Stimulated activated CD4-positive, alpha-beta T cell treated with anti-CD3 and anti-CD28 coated beads, Interleukin-2, amount 100 ng/mL, for 24 hours (primary cell): ENCODE measurements around the gene JPH3.

Source experiments
- DNase-seq, 2 donors: peaks; one replicate each; pipeline ENCODE4 v3.0.0-alpha.2; 2020

The JPH3 gene

GRCh38 chr16:87684106-87684677 is 81.9 kb downstream of the JPH3 start:
- DNase-seq: no peak

- no peak for DNase-seq
Observed at GRCh38 chr16:87684711-87685404, 82.5 kb downstream of the JPH3 start.

GRCh38 chr16:87685405-87685755 is 83.1 kb downstream of the JPH3 start:
- no peak for DNase-seq

- no peak for DNase-seq
Observed at GRCh38 chr16:87685766-87686165, 83.5 kb downstream of the JPH3 start.

GRCh38 chr16:87686697-87687096 is 84.4 kb downstream of the JPH3 start:
- DNase-seq: no peak

- DNase-seq: no peak
Observed at GRCh38 chr16:87687126-87687910, 85.0 kb downstream of the JPH3 start.

- DNase-seq: no peak
Observed at GRCh38 chr16:87687998-87688529, 85.8 kb downstream of the JPH3 start.

- DNase-seq: no peak
Observed at GRCh38 chr16:87688876-87689815, 86.8 kb downstream of the JPH3 start.

GRCh38 chr16:87689956-87690465 is 87.7 kb downstream of the JPH3 start:
- no peak for DNase-seq

- DNase-seq: no peak
Observed at GRCh38 chr16:87690911-87691685, 88.8 kb downstream of the JPH3 start.

- no peak for DNase-seq
Observed at GRCh38 chr16:87691686-87692079, 89.4 kb downstream of the JPH3 start.

GRCh38 chr16:87692176-87692575 is 89.9 kb downstream of the JPH3 start:
- DNase-seq: no peak

GRCh38 chr16:87692756-87693155 is 90.4 kb downstream of the JPH3 start:
- no peak for DNase-seq

GRCh38 chr16:87693827-87694226 is 91.5 kb downstream of the JPH3 start:
- DNase-seq: no peak

GRCh38 chr16:87694441-87695125 is 92.3 kb downstream of the JPH3 start:
- no peak for DNase-seq

GRCh38 chr16:87695534-87695933 is 93.2 kb downstream of the JPH3 start:
- DNase-seq: no peak

- no peak for DNase-seq
Observed at GRCh38 chr16:87696726-87697125, 94.4 kb downstream of the JPH3 start.

GRCh38 chr16:87697256-87697655 is 94.9 kb downstream of the JPH3 start:
- no peak for DNase-seq

- DNase-seq: no peak
Observed at GRCh38 chr16:87697792-87698191, 95.5 kb downstream of the JPH3 start.

GRCh38 chr16:87698241-87698640 is 95.9 kb downstream of the JPH3 start:
- no peak for DNase-seq

GRCh38 chr16:87698676-87699199 is 96.4 kb downstream of the JPH3 start:
- DNase-seq: no peak
